Stomach (tissue), 4 donors: Measurements from ENCODE around the gene TAS2R60.

Source experiments
- CTCF ChIP-seq, 7 experiments: fragments of 450-650 bp in 4 of 7; fragments of 200-600 bp in 3 of 7; sonication (generic) in 3 of 7; IDR thresholded peaks; one replicate each; pipeline ENCODE4 v1.5.1; 2016 to 2019; ENCODE audit warnings: antibody characterized with exemption in 7 of 7, control low read depth in 2 of 7, mild to moderate bottlenecking in 1 of 7
- POLR2A ChIP-seq, 4 donors: fragments of 450-650 bp; IDR thresholded peaks; one replicate each; pipeline ENCODE4 v1.6.1; 2016; ENCODE audit warnings: antibody characterized with exemption in 4 of 4, control low read depth in 2 of 4, mild to moderate bottlenecking in 1 of 4, moderate library complexity in 1 of 4
- POLR2AphosphoS5 ChIP-seq, 3 donors: sonication (generic); formaldehyde crosslinking; IDR thresholded peaks; one replicate each; pipeline ENCODE4 v1.6.1; 2016; ENCODE audit warnings: antibody characterized with exemption in 3 of 3

- TF ChIP-seq POLR2A (IDR thresholded peaks at IDR 0.05), result no peak
- TF ChIP-seq POLR2AphosphoS5 (IDR thresholded peaks at IDR 0.05), result no peak
- no peak for TF ChIP-seq CTCF (IDR thresholded peaks at IDR 0.05)
These were observed 15.4 kb downstream of the TAS2R60 start for GRCh38 chr7:143458681-143459080.
